HepG2 (cell line): ENCODE data around the gene DDX1. TPM values are rescaled to one million over a fixed set of nuclear protein-coding genes. Genes with fewer than 3 reads are reported as not detected.
A peak's percentile ranks its signal among the peaks of the same experiment; 100 is the strongest.

Source experiments
- KDM1A ChIP-seq: IDR thresholded peaks from 2 replicates; pipeline ENCODE4 v1.6.1; 2016; ENCODE audit warnings: missing compliant biosample characterization
- SMAD3 ChIP-seq: sonication (generic); formaldehyde crosslinking; IDR thresholded peaks from 2 replicates; pipeline ENCODE4 v1.4.0; 2020; ENCODE audit warnings: missing genetic modification reagents
- YEATS2 ChIP-seq: sonication (generic); formaldehyde crosslinking; IDR thresholded peaks from 2 replicates; pipeline ENCODE4 v1.4.0; 2020; ENCODE audit warnings: missing genetic modification reagents, borderline replicate concordance
- ZNF256 ChIP-seq: sonication (generic); formaldehyde crosslinking; conservative IDR thresholded peaks from 2 replicates; pipeline ENCODE4 v1.4.0; 2020; ENCODE audit warnings: missing genetic modification reagents
- ZNF331 ChIP-seq: sonication (generic); formaldehyde crosslinking; IDR thresholded peaks from 2 replicates; pipeline ENCODE4 v1.4.0; 2020; ENCODE audit warnings: missing genetic modification reagents
- ZNF552 ChIP-seq: sonication (generic); formaldehyde crosslinking; IDR thresholded peaks from 2 replicates; pipeline ENCODE4 v1.9.0; 2022; ENCODE audit warnings: missing genetic modification reagents, mild to moderate bottlenecking, borderline replicate concordance
- ZSCAN5A ChIP-seq: sonication (generic); formaldehyde crosslinking; IDR thresholded peaks from 2 replicates; pipeline ENCODE4 v1.8.0; 2022; ENCODE audit warnings: mild to moderate bottlenecking, missing genetic modification reagents, borderline replicate concordance
- polyA plus RNA-seq, 8 experiments: library from polyadenylated mRNA; depleted of rRNA in 3 of 8; stranded (reverse) in 7 of 8; unstranded in 1 of 8; fragments of >200 nt; fragmentation: Illumina TruSeq in 4 of 8; extraction: Trizol in 4 of 8; gene quantifications; 2 replicates each; pipeline versions ENCODE4 v1.2.1 to v1.2.3, GENCODE V29; 2011 to 2016; ENCODE audit warnings: low read depth in 4 of 8, missing spikeins in 1 of 8, mixed read lengths in 1 of 8; ENCODE audit not compliant: insufficient read depth in 1 of 8
- total RNA-seq, 5 experiments: library from RNA; depleted of rRNA; stranded (reverse); fragments of >200 nt; fragmentation: Illumina TruSeq; extraction: Trizol; gene quantifications; 2 replicates each; pipeline ENCODE4 v1.2.3, GENCODE V29; 2016; ENCODE audit warnings: low read depth in 1 of 5
- TF ChIP-seq, protein P1 (sequence below): IDR thresholded peaks from 2 replicates; pipeline ENCODE4 v1.6.1; 2018; ENCODE audit warnings: missing genetic modification reagents, mild to moderate bottlenecking, missing compliant biosample characterization
- TF ChIP-seq, protein P2 (sequence below): sonication (generic); formaldehyde crosslinking; IDR thresholded peaks from 2 replicates; pipeline ENCODE4 v1.4.0; 2020; ENCODE audit warnings: missing genetic modification reagents, borderline replicate concordance
- TF ChIP-seq, protein P3 (sequence below), 2 experiments: sonication (generic) in 1 of 2; formaldehyde crosslinking in 1 of 2; IDR thresholded peaks; 2 replicates each; pipeline versions ENCODE4 v1.6.1 to v1.9.0; 2014 to 2022; ENCODE audit warnings: antibody characterized with exemption in 1 of 2, borderline replicate concordance in 1 of 2, inconsistent platforms in 1 of 2, low read depth in 1 of 2, missing genetic modification reagents in 1 of 2

Gene DDX1
- total and polyA plus RNA-seq, 2 of the 13 experiments (the other 11 are each of a cell fraction or from before 2014, with no cell fraction given) = 81.6 to 130 TPM

GRCh38 chr2:15588329-15588919, 3.2 kb upstream of the DDX1 start (continued):
- TF ChIP-seq KDM1A (no peak), ZNF256 (CRISPR knock-in tag) (0 out of 2 replicates have a peak, but pooled peaks have one; percentile 13), ZNF331 (CRISPR knock-in tag) (peak; percentile 22), YEATS2 (CRISPR knock-in tag) (peak; percentile 40; the same call in 1 of the 2 replicates), ZSCAN5A (CRISPR knock-in tag) (no peak), SMAD3 (0 out of 2 replicates have a peak, but pooled peaks have one; percentile 30), ZNF552 (CRISPR knock-in tag) (no peak)
- TF ChIP-seq, protein P1, sequence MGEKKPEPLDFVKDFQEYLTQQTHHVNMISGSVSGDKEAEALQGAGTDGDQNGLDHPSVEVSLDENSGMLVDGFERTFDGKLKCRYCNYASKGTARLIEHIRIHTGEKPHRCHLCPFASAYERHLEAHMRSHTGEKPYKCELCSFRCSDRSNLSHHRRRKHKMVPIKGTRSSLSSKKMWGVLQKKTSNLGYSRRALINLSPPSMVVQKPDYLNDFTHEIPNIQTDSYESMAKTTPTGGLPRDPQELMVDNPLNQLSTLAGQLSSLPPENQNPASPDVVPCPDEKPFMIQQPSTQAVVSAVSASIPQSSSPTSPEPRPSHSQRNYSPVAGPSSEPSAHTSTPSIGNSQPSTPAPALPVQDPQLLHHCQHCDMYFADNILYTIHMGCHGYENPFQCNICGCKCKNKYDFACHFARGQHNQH (CRISPR knock-in tag) = no peak
- TF ChIP-seq, protein P2, sequence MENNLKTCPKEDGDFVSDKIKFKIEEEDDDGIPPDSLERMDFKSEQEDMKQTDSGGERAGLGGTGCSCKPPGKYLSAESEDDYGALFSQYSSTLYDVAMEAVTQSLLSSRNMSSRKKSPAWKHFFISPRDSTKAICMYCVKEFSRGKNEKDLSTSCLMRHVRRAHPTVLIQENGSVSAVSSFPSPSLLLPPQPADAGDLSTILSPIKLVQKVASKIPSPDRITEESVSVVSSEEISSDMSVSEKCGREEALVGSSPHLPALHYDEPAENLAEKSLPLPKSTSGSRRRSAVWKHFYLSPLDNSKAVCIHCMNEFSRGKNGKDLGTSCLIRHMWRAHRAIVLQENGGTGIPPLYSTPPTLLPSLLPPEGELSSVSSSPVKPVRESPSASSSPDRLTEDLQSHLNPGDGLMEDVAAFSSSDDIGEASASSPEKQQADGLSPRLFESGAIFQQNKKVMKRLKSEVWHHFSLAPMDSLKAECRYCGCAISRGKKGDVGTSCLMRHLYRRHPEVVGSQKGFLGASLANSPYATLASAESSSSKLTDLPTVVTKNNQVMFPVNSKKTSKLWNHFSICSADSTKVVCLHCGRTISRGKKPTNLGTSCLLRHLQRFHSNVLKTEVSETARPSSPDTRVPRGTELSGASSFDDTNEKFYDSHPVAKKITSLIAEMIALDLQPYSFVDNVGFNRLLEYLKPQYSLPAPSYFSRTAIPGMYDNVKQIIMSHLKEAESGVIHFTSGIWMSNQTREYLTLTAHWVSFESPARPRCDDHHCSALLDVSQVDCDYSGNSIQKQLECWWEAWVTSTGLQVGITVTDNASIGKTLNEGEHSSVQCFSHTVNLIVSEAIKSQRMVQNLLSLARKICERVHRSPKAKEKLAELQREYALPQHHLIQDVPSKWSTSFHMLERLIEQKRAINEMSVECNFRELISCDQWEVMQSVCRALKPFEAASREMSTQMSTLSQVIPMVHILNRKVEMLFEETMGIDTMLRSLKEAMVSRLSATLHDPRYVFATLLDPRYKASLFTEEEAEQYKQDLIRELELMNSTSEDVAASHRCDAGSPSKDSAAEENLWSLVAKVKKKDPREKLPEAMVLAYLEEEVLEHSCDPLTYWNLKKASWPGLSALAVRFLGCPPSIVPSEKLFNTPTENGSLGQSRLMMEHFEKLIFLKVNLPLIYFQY = 0 out of 2 replicates have a peak, but pooled peaks have one; percentile 38
- TF ChIP-seq, protein P3, sequence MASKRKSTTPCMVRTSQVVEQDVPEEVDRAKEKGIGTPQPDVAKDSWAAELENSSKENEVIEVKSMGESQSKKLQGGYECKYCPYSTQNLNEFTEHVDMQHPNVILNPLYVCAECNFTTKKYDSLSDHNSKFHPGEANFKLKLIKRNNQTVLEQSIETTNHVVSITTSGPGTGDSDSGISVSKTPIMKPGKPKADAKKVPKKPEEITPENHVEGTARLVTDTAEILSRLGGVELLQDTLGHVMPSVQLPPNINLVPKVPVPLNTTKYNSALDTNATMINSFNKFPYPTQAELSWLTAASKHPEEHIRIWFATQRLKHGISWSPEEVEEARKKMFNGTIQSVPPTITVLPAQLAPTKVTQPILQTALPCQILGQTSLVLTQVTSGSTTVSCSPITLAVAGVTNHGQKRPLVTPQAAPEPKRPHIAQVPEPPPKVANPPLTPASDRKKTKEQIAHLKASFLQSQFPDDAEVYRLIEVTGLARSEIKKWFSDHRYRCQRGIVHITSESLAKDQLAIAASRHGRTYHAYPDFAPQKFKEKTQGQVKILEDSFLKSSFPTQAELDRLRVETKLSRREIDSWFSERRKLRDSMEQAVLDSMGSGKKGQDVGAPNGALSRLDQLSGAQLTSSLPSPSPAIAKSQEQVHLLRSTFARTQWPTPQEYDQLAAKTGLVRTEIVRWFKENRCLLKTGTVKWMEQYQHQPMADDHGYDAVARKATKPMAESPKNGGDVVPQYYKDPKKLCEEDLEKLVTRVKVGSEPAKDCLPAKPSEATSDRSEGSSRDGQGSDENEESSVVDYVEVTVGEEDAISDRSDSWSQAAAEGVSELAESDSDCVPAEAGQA (IDR thresholded peaks at IDR 0.05; ENCODE audit: low read depth) = no peak
- TF ChIP-seq, protein P3 (CRISPR knock-in tag; IDR thresholded peaks at IDR 0.05; ENCODE audit: borderline replicate concordance) = no peak
